CD4-positive, alpha-beta T cell treated with Interleukin-6 at 100 ng/mL for 8 hours (primary cell): ENCODE data around the gene BCAS3.

Experiments used
- DNase-seq: peaks from one replicate; pipeline ENCODE4 v3.0.0-alpha.2; 2020; ENCODE audit warnings: mixed read lengths, low spot score

The BCAS3 gene

DNA sequence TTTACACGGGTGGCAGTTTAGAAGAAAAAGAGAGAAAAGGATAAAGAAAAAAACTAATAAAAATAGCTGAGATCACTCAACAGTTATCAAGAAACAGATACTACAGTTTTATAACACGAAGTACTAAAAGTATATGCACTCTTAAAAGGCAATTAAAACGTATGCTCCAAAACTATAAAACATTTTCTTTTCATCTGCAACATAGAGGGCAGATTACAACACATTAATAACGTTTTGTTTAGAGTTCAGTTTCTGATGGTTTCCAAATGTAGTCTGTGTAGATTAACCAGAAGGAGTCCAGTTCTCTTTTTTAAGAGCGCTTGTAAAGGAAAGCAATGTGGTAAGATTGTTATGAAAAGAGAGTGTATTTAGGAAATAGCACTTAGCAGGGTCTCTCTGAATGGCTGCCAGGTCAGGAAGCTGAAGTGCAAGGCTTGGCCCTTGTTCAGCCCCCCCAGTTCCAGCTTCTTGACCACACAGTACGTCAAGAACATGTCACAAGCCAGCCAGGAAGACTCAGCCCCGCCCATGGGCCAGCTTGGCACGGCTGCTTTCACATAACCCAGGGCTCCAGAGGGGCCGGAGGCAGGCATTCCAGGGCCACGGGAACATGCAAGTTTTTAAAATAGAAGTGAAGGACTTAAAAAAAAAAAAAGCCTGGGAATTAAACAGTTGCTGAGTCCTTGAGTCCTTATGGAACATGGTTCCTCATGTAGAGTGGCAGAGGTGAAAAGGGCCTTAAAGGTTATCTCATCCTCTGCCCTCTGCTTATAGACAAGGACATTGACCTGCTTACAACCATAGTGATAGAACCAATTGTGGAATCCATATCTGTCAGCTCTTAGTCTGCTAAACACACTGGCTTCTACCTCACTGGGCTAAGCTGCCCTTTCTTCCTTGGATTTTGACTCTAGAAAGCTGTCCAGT is 574.6 kb downstream of the BCAS3 start:
- no peak for DNase-seq

DNA sequence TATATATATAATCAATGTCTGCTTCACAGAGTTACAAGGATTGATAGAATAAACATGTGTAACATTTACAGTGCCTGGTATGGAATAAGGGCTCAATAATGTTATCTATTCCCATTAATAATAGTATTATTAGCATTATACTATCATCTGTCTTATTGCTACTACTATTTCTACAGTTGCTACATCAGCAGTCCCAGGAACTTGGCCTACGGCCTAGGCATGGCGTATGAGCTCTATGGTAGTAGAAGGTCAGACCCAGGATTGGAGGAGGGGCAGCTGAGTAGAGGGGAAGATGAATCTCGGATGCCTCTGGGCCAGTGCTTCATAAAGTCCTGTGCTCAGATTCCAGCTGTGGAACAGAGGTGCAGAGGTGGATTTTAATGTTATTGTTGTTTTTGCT is 575.7 kb downstream of the BCAS3 start:
- no peak for DNase-seq

DNA sequence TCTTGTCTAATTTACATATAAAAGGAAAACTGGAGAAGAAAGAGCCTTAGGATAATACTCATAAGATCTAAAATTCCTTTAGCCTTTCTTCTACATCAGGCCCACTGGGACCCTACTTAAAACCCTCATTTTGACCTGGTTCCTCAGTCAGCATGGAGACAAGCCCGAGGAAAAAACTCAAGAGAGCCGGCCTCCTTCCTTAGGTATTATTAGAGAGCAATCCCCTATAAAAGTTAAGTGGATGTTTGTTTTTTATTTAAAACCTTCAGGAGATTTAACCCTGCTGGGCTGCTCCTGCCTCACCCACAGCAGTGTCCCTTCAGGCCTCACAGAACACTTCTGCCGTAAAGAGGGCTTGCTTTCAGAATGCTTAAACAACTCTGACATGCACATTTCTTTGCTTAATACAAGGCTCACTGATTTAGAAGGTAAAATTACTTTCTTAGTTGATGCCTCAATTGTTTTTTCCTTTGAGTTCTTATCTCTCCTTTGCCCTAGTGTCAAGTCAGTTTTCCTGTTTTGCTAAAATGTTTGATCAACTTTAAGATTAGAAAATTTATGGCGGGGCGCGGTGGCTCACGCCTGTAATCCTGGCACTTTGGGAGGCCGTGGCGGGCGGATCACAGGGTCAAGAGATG is 576.4 kb downstream of the BCAS3 start:
- DNase-seq, result no peak

DNA sequence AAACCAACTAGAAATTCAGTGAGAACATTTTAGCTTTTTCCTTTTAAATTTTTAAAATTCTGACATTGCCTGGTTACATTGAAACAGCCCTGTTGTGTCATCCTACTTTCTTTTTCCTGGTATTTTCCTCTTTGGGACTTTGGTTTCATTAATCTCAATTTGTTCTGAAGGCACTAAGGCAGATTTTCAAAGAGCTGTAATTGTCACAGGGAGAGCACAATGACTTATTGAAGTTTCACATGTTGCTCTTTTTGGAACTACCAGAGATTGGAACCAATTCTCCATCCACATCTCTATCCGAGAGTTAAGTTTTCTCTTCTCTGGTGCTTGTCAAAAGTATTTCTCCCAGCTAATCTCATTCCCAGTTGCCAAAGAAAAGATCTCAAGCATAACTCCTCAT is 577.3 kb downstream of the BCAS3 start:
- DNase-seq, result no peak

DNA sequence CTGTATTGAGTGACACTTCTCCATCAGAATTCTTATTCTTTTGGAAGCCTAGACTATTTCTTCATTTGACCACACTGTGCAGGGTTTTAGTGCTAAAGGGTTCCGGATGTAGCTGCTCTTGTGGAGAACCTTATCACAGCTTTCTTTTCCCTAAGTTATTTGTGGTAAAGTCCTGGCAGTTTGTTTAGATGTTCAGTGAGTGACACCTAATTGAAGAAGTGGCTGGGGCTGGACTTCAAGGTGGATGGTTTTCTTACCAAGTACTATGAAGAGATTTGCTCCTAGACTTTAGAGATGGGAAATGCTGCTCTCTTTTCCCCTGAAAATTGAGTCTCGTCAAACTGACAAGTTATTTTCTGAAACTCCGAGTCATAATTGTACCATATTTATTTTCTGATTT is 578.0 kb downstream of the BCAS3 start:
- DNase-seq, result no peak

DNA sequence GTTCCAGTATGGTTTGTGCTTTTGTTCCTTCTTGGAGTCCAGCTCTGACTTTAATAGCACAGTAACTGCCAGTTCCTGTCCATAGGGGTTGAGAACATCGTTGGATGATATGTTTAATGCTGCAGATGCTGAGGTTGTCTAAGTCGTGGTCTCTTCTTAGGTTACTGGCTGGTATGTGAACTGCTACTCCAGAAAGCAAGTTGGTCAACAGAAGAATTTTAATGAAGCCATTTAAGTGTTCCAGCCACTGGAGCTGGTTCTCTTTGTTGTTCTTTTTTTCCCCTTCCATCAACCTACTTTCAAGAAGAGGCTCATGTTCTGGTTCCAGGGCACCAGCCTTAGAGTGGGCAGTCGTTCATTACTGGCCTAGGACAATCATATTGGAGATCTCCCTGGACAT is 581.7 kb downstream of the BCAS3 start:
- no peak for DNase-seq

DNA sequence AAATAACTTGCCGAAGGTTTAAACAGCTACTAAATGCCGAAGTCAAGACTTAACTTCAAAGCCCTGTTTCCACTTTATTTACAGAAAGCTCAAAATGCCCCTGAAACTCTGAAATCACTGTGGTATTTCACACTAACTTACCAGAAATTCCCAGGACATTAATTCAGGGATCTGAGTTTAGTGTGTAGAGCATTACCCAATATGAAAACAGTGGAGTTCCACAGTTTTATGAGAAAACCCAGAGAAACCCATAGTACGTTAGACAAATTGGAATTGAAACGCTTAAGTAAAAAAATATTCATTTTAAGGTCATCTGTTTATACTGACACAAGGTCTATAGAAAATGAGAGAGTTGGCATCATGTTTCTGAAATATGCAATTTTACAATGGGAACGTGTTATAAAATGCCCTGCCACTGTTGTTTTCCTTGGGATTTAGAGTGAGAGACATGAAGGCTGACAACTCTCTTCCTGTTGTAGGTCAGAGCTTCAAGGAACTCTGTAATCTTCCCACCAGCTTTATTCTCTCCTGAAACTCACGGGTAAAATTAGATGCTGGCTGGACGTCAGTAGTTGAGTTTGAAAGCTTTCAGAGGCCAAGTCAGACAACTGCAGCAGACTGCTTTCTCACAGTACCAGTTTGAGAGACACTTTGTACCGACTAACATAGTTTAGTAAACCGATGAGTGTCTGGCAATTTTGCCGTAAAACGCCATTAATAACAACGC is 582.6 kb downstream of the BCAS3 start:
- no peak for DNase-seq

DNA sequence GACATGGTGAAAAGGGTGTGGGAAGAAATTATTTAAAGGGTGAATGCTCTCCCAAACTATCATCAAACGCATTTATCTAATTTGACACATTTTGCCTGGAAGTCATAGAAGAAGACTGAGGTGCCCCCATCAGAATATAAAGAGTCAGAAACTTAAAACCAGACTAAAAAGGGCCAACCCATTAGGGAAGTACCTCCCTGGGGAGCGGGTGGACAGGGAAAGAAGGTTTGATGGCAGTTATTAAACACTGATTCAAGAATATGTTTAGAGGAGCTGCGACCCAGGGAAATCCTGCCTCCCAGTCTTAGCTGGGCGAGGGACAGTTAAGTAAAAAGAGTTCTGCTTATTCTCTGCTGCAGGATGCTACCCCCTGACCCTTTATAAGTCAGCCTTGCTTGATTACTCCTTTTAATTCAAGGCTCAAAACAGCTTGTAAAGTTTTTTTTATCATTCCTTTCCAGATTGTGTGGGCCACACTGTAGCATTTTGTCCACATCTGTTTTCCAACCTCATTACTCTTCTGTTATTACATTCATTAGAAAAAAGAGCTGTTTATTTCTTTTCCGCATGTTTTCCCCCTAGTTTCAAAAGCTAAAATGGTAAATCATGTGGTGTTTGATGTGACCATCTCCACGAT is 583.5 kb downstream of the BCAS3 start:
- DNase-seq, result no peak

DNA sequence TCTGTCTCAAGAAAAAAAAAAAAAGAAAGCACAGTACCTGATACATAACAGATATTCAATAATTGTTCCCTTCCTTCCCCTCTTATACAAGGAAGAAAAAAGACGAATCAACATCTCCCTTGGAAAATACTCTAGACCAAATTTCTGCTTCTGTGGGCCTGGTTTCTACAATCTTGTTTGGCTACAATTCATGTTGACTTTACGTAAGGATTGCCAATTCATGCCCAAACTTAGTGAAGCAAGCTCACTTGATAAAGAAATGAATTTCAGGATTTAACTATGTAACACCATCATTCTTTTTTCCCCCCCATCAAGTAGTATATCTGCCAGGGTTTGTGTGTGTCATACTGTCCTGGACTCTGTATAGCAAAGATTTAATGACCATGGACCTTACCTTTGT is 587.7 kb downstream of the BCAS3 start:
- no peak for DNase-seq

DNA sequence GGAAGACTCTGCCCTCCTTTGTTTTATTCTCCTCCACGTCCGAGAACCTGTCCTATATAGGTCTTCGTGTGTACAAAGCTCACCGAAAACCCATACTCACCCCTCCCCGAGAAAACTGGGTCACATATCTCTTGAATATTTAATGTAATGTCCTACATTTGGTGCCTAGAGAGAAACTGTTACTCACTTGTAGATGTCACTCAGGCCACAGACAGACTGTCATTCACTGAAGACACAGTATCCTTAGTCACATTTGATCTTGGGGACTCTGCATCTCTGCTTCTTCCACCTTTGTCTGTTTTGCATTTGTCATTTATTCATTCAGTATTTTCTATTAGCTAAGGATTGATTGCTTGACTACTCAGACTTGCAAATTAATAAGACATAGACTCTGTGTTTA is 590.2 kb downstream of the BCAS3 start:
- no peak for DNase-seq

DNA sequence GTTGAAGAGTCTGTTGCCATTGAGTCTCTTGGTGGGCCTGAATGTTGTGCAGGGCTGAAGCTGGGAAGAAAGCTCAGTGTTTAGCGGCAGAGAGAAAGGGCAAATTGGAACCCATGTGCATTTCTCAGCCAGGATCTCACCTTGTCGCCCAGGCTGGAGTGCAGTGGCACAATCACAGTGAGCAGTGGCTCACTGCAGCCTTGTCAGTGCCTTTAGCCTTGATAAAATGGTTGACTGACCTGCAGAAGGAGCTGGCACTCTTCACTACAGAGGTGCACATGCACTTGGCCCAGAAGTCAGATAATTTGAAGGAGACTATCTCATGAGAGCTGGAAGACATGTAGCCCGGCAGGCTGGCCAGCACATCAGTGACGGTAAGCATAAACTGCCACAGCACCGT is 597.7 kb downstream of the BCAS3 start:
- no peak for DNase-seq

DNA sequence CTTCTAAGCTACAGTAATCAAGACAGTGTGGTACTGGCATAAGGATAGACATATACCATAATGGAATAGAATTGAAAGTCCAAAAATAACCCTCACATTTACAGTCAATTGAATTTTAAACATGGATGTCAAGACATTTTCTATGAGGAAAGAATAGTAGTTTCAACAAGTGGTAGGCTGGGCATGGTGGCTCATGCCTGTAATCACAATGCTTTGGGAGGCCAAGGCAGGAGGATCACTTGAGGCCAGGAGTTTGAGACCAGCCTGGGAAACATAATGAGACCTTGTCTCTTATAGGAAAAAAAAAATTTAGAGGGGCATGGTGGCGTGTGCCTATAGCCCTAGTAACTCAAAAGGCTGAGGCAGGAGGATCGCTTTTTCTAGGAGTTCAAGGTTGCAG is 599.2 kb downstream of the BCAS3 start:
- DNase-seq, result no peak

DNA sequence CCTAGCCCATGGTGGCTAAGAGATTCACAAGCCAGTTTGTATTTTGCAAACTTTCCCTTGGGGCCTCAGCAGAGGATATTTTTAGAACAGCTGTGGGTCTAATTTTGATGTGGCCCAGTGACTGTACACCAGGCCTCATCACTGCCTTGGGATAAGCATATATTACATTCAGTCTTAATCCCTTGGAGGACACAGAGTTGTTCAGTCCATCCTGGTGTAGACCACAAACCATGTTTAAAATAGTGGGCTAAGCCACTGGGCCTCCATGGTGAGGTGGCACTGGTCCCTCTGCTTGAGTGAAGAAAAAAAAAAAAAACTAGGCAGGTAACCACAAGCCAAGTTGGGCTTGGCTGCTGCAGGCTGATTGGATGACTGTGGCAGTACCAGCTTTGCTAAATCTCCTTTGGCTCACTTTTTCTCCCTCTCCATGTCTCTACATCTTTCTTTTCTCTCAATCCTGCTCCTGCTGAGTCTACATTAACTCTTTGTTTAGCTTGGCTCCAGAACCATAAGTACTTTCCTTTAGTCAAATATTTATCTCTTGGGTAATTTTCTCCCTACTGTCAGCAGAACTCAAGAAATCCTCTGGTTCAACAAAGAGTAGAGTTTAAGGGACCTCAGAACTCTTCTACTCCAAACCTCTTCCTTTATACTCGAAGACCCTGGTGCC is 602.0 kb downstream of the BCAS3 start:
- no peak for DNase-seq

DNA sequence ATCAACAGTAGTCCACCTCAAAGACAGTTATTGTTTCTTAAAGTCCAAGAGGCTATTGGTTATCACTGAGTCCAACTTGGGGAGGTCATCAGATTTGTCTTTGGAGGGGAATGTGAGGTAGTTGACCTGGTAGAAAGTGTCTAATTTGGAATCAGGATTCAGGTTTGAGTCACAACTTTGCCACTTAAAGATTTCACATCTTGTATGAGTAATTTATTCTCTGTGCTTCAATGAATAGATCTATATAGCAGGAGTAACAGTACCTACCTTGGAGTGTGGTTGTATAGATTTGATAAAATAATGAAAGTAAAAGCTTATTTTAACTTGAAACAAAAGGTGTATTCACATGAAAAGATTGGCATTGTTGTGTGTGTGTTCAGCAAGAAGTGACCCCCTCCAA is 602.7 kb downstream of the BCAS3 start:
- no peak for DNase-seq

DNA sequence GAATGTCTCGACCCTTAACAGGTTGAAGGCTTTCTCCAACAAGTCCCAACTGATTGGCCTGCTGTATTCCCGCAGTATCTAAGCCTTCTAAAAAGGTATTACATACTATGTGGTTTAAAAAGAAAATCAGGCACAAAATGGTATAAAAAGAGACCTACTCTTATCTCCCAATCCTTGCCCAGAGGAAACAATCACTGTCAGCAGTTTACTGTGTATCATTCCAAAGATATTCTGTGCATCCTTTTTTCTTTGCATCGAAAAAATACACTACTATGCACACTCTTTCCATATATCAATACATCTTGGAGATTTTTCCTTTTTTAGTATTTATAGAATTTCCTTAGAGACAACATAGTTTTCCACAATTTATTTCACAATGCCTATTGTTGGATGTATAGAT is 603.2 kb downstream of the BCAS3 start:
- no peak for DNase-seq

DNA sequence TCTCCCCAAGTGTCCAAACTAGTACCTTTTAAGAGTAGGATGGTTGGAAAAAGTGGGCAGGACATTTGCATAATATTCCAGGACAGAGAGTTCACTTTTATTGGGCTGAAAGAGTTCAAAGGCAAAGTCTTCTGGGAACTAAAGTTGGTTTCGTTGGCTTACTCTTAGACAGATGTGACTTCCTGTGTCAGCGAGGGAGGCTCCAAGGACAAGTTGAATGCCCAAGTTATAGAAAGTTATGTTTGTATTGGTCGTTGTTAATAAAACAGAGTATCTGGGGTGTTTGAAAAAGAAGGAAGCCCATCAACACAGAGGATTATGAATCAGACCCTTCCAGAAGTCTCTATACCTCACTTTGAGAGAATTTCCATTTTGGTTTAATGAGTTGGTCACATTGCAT is 604.7 kb downstream of the BCAS3 start:
- DNase-seq, result no peak

DNA sequence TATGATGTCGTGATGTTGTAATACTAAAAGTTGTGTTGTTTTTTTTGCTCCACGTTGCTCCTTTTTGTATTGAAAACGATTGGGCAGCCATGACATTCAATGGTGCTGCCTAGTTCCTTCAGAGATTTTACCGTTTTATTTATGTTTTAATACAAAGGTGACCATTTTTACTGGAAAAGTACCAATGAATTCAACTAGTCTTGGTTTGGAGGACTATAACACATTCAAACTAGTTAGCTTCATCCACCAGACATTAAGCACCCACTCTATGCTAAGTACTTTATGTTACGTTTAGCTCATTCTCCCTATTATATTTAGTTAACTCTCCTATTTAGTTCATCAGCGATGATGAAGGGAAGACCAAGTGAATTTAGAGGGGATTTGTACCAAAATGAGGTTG is 605.4 kb downstream of the BCAS3 start:
- no peak for DNase-seq

DNA sequence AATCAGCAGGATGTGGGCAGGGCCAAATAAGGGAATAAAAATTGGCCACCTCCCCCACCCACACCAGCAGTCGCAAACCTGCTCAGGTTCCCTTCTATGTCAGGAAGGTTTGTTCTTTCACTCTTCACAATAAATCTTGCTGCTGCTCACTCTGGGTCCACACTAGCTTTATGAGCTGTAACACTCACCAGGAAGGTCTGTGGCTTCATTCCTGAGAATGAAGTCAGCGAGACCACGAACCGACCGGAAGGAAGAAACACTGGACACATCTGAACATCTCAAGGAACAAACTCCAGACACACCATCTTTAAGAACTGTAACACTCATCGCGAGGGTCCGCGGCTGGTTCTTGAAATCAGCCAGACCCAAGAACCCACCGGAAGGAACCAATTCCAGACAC is 606.5 kb downstream of the BCAS3 start:
- DNase-seq, result no peak

DNA sequence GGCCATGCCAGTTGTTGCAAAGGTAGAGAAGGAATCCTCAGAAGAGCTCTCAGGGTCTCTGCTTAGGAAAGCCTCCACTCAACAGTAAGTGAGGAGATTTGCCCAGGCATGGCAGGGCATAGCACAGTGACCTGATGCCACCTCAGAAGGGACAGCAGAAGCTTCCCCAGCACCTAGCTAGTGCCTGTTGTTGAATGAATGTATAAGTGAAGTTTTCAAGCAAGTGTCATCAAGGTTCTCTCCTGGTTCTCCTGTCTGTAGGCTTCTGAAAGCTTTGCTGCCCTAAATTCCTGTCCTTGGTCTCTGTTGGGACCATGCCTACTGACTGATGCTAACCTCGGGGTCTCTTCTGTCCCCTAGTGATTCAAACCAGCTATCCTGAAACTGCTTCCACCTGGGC is 607.1 kb downstream of the BCAS3 start:
- no peak for DNase-seq

DNA sequence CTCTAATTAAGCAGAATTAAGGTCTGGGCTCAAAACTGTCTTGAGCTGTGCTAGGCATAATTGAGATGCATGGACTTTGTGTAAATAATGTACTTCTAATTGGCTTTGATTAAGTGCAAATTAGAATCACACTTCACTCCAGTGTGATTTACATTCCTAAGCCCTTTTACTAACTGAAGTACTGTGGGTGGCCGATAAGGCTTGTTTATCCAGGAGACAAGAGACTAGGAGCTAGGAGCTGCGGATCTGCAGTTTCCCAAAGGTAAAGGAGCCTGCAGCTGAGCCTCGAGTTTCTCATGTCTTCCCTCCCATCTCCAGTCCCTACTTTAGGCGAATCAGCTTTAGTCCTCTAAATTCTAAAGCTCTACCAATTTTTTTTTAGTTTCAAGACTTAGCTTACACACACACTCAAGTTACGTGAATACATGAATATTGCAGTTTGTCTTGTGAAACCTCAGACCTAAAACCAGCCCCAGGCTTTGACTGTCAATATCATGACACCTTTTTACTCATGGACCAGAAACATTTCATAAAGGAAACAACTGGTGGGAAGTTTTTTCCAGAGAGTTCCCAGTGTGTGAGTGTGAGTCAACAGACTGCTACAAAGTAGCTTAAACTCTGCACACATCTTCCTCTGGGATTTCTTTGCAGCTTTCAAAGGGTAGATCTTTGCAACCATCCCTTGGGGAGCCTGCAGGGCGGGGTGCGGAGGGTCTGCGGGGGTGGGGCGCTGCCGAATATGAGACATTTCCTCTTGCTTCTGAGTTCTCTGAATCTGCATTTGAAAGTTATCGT is 608.1 kb downstream of the BCAS3 start:
- no peak for DNase-seq

DNA sequence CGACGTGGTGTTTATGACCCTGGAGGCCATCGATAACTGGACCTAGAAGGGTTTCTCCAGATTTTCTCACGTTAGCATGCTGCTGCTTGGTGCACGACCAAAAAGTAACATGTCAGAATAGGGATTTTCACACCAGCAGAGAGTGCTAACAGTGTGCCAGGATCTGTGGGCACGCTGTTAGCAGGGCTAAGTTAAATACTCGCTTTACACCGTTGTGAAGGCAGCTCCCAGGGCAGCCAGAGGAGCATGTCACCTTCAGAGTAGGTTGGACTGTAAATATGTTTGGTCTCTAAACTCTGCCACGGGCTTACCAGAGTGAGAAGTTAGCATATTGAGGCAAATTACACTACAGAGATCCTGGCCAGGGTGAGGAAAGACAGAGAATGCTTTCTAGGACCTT is 608.8 kb downstream of the BCAS3 start:
- DNase-seq, result no peak
